Hepatocyte (in vitro differentiated cells): ENCODE data around the gene NTRK3.

Source experiments
- CTCF ChIP-seq: fragments of 200-600 bp; sonication (generic); IDR thresholded peaks from 2 replicates; pipeline ENCODE4 v1.5.1; 2016; ENCODE audit warnings: antibody characterized with exemption, mild to moderate bottlenecking; ENCODE audit not compliant: poor library complexity
- EZH2 ChIP-seq: fragments of 200-600 bp; sonication (generic); IDR thresholded peaks from 2 replicates; pipeline ENCODE4 v1.6.1; 2016; ENCODE audit warnings: antibody characterized with exemption, mild to moderate bottlenecking, borderline replicate concordance
- EZH2phosphoT487 ChIP-seq: fragments of 200-600 bp; sonication (generic); IDR thresholded peaks from one replicate; pipeline ENCODE4 v1.6.1; 2018; ENCODE audit warnings: antibody characterized with exemption, mild to moderate bottlenecking, low read depth, moderate library complexity; ENCODE audit not compliant: unreplicated experiment, severe bottlenecking

GRCh38 chr15:88004399-88004798 is 252.1 kb downstream of the NTRK3 start:
- no peak for TF ChIP-seq EZH2phosphoT487
- no peak for TF ChIP-seq CTCF
- TF ChIP-seq EZH2: no peak
